DND-41 (cell line): ENCODE data around the gene CCDC60.

Experiments used
- EZH2 ChIP-seq: IDR thresholded peaks from 3 replicates; pipeline ENCODE4 v1.6.1; 2012; ENCODE audit warnings: borderline replicate concordance, low read depth, mild to moderate bottlenecking, moderate library complexity, low read length, inconsistent platforms; ENCODE audit not compliant: severe bottlenecking
- TF ChIP-seq, protein P1 (sequence below): IDR thresholded peaks from 2 replicates; pipeline ENCODE4 v1.5.1; 2012; ENCODE audit warnings: borderline replicate concordance, low read length, moderate library complexity, mild to moderate bottlenecking; ENCODE audit not compliant: poor library complexity, severe bottlenecking; ENCODE audit errors: extremely low read depth

- TF ChIP-seq, protein P1, sequence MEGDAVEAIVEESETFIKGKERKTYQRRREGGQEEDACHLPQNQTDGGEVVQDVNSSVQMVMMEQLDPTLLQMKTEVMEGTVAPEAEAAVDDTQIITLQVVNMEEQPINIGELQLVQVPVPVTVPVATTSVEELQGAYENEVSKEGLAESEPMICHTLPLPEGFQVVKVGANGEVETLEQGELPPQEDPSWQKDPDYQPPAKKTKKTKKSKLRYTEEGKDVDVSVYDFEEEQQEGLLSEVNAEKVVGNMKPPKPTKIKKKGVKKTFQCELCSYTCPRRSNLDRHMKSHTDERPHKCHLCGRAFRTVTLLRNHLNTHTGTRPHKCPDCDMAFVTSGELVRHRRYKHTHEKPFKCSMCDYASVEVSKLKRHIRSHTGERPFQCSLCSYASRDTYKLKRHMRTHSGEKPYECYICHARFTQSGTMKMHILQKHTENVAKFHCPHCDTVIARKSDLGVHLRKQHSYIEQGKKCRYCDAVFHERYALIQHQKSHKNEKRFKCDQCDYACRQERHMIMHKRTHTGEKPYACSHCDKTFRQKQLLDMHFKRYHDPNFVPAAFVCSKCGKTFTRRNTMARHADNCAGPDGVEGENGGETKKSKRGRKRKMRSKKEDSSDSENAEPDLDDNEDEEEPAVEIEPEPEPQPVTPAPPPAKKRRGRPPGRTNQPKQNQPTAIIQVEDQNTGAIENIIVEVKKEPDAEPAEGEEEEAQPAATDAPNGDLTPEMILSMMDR = no peak
- no peak for TF ChIP-seq EZH2
Observed at GRCh38 chr12:119381471-119382235, 47.1 kb downstream of the CCDC60 start.
